Suprapubic skin (tissue), 3 donors: Measurements from ENCODE around the gene LRP1B.

Experiments
- POLR2A ChIP-seq, 2 donors: fragments of 450-650 bp; IDR thresholded peaks; one replicate each; pipeline ENCODE4 v1.6.1; 2017; ENCODE audit warnings: antibody characterized with exemption in 2 of 2, mild to moderate bottlenecking in 2 of 2, moderate library complexity in 2 of 2
- TF ChIP-seq, protein P1 (sequence below), 2 donors: fragments of 200-600 bp in 1 of 2; fragments of 450-650 bp in 1 of 2; sonication (generic) in 1 of 2; IDR thresholded peaks; one replicate each; pipeline ENCODE4 v1.5.1; 2016 to 2019; ENCODE audit warnings: antibody characterized with exemption in 2 of 2, mild to moderate bottlenecking in 1 of 2, moderate library complexity in 1 of 2

- TF ChIP-seq, protein P1, sequence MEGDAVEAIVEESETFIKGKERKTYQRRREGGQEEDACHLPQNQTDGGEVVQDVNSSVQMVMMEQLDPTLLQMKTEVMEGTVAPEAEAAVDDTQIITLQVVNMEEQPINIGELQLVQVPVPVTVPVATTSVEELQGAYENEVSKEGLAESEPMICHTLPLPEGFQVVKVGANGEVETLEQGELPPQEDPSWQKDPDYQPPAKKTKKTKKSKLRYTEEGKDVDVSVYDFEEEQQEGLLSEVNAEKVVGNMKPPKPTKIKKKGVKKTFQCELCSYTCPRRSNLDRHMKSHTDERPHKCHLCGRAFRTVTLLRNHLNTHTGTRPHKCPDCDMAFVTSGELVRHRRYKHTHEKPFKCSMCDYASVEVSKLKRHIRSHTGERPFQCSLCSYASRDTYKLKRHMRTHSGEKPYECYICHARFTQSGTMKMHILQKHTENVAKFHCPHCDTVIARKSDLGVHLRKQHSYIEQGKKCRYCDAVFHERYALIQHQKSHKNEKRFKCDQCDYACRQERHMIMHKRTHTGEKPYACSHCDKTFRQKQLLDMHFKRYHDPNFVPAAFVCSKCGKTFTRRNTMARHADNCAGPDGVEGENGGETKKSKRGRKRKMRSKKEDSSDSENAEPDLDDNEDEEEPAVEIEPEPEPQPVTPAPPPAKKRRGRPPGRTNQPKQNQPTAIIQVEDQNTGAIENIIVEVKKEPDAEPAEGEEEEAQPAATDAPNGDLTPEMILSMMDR (IDR thresholded peaks at IDR 0.05): no peak
- no peak for TF ChIP-seq POLR2A (IDR thresholded peaks at IDR 0.05)
Measured at GRCh38 chr2:140200764-140201163, 1930.1 kb downstream of the LRP1B start.
